ENCODE data around the gene CDH9.

The CDH9 gene

GRCh38 chr5:27038476-27038875 lies at the start of gene CDH9:
Gene CDH9 (minus strand): TSS chr5:27038586. CDS start chr5:26988333, 50,253 bp downstream.
- no peak for DNase-seq

- DNase-seq: no peak
Measured at GRCh38 chr5:27087747-27088146, 49.4 kb upstream of the CDH9 start.

- no peak for DNase-seq
Measured at GRCh38 chr5:27083449-27084415, 45.3 kb upstream of the CDH9 start.

- DNase-seq: no peak
Measured at GRCh38 chr5:27080147-27080546, 41.8 kb upstream of the CDH9 start.

GRCh38 chr5:27062451-27062850 lies 24.1 kb upstream of the CDH9 start:
- no peak for DNase-seq

GRCh38 chr5:27048510-27048909 lies 10.1 kb upstream of the CDH9 start:
- no peak for DNase-seq

- DNase-seq: no peak
Measured at GRCh38 chr5:27041372-27041771, 3.0 kb upstream of the CDH9 start.

- no peak for DNase-seq
Measured at GRCh38 chr5:27034565-27034964, 3.8 kb downstream of the CDH9 start.

- no peak for DNase-seq
Measured at GRCh38 chr5:27026801-27027200, 11.6 kb downstream of the CDH9 start.

GRCh38 chr5:27026063-27026462 lies 12.3 kb downstream of the CDH9 start:
- no peak for DNase-seq

GRCh38 chr5:27021471-27021870 lies 16.9 kb downstream of the CDH9 start:
- DNase-seq: no peak

GRCh38 chr5:27020973-27021372 lies 17.4 kb downstream of the CDH9 start:
- no peak for DNase-seq

GRCh38 chr5:27015758-27016157 lies 22.6 kb downstream of the CDH9 start:
- DNase-seq: no peak

- DNase-seq: no peak
Measured at GRCh38 chr5:27011274-27011673, 27.1 kb downstream of the CDH9 start.

GRCh38 chr5:27010646-27011045 lies 27.7 kb downstream of the CDH9 start:
- DNase-seq: no peak

- DNase-seq: no peak
Measured at GRCh38 chr5:27009540-27009915, 28.9 kb downstream of the CDH9 start.

GRCh38 chr5:27008604-27009539 lies 29.5 kb downstream of the CDH9 start:
- DNase-seq: no peak

- DNase-seq: no peak
Measured at GRCh38 chr5:27007121-27007520, 31.3 kb downstream of the CDH9 start.

GRCh38 chr5:26986985-26987384 lies 51.4 kb downstream of the CDH9 start:
- DNase-seq: no peak

- no peak for DNase-seq
Measured at GRCh38 chr5:26981750-26982149, 56.6 kb downstream of the CDH9 start.

- no peak for DNase-seq
Measured at GRCh38 chr5:26959290-26959689, 79.1 kb downstream of the CDH9 start.

GRCh38 chr5:26955161-26955560 lies 83.2 kb downstream of the CDH9 start:
- DNase-seq: no peak

GRCh38 chr5:26948921-26949320 lies 89.5 kb downstream of the CDH9 start:
- DNase-seq: no peak

- DNase-seq: no peak
Measured at GRCh38 chr5:26945901-26946300, 92.5 kb downstream of the CDH9 start.

Data from amniotic stem cell (primary cell).